Thyroid gland (tissue), 4 donors: Measurements from ENCODE around the gene PRR13.

Experiments
- POLR2A ChIP-seq, 2 donors: fragments of 450-650 bp; IDR thresholded peaks; one replicate each; pipeline ENCODE4 v1.6.1; 2017; ENCODE audit warnings: antibody characterized with exemption in 2 of 2, mild to moderate bottlenecking in 2 of 2, moderate library complexity in 1 of 2
- TF ChIP-seq, protein P1 (sequence below), 6 experiments: fragments of 200-600 bp in 3 of 6; fragments of 450-650 bp in 3 of 6; sonication (generic) in 3 of 6; IDR thresholded peaks; one replicate each; pipeline ENCODE4 v1.5.1; 2016 to 2019; ENCODE audit warnings: antibody characterized with exemption in 6 of 6, mild to moderate bottlenecking in 2 of 6, inconsistent platforms in 1 of 6, moderate library complexity in 1 of 6

GRCh38 chr12:53452159-53453077 is 10.9 kb downstream of the PRR13 start:
- TF ChIP-seq POLR2A (IDR thresholded peaks at IDR 0.05), result no peak
- TF ChIP-seq, protein P1, sequence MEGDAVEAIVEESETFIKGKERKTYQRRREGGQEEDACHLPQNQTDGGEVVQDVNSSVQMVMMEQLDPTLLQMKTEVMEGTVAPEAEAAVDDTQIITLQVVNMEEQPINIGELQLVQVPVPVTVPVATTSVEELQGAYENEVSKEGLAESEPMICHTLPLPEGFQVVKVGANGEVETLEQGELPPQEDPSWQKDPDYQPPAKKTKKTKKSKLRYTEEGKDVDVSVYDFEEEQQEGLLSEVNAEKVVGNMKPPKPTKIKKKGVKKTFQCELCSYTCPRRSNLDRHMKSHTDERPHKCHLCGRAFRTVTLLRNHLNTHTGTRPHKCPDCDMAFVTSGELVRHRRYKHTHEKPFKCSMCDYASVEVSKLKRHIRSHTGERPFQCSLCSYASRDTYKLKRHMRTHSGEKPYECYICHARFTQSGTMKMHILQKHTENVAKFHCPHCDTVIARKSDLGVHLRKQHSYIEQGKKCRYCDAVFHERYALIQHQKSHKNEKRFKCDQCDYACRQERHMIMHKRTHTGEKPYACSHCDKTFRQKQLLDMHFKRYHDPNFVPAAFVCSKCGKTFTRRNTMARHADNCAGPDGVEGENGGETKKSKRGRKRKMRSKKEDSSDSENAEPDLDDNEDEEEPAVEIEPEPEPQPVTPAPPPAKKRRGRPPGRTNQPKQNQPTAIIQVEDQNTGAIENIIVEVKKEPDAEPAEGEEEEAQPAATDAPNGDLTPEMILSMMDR (IDR thresholded peaks at IDR 0.05), result peak in 2 of 6 experiments; percentile 15 to 40
